Subcutaneous abdominal adipose tissue (tissue), 5 donors: ENCODE results near the gene TENT5A.
"Not testable (repeated sequence)": the region's sequence is repeated elsewhere in the genome, so short reads cannot be mapped to it uniquely, and the experiment has no call there.

Source experiments
- H3K27ac ChIP-seq: one replicate; pipeline ENCODE4 v1.7.0; 2013; ENCODE audit warnings: low read depth, mild to moderate bottlenecking, inconsistent platforms, low read length, moderate library complexity
- H3K27me3 ChIP-seq, 5 donors: one replicate each; pipeline ENCODE4 v1.7.0; 2013; ENCODE audit warnings: low read length in 5 of 5, inconsistent platforms in 1 of 5; ENCODE audit not compliant: control insufficient read depth in 5 of 5, insufficient read depth in 4 of 5
- H3K36me3 ChIP-seq, 5 donors: one replicate each; pipeline ENCODE4 v1.7.0; 2013; ENCODE audit warnings: low read length in 5 of 5; ENCODE audit not compliant: control insufficient read depth in 5 of 5, insufficient read depth in 5 of 5
- H3K4me1 ChIP-seq, 5 donors: one replicate each; pipeline ENCODE4 v1.7.0; 2013; ENCODE audit warnings: low read length in 5 of 5, mild to moderate bottlenecking in 3 of 5, moderate library complexity in 1 of 5; ENCODE audit not compliant: control insufficient read depth in 5 of 5, insufficient read depth in 5 of 5
- H3K4me3 ChIP-seq, 5 donors: one replicate each; pipeline ENCODE4 v1.7.0; 2013; ENCODE audit warnings: low read length in 5 of 5, low read depth in 1 of 5
- H3K9ac ChIP-seq, 5 donors: one replicate each; pipeline ENCODE4 v1.7.0; 2013; ENCODE audit warnings: low read length in 5 of 5, mild to moderate bottlenecking in 4 of 5, moderate library complexity in 3 of 5
- H3K9me3 ChIP-seq, 5 donors: one replicate each; pipeline ENCODE4 v1.7.0; 2013; ENCODE audit warnings: low read length in 5 of 5; ENCODE audit not compliant: control insufficient read depth in 5 of 5
- donor health status: healthy.
- donor health status: healthy.
- donor health status: healthy.
- donor health status: healthy.
- donor health status: healthy.

TENT5A gene

DNA sequence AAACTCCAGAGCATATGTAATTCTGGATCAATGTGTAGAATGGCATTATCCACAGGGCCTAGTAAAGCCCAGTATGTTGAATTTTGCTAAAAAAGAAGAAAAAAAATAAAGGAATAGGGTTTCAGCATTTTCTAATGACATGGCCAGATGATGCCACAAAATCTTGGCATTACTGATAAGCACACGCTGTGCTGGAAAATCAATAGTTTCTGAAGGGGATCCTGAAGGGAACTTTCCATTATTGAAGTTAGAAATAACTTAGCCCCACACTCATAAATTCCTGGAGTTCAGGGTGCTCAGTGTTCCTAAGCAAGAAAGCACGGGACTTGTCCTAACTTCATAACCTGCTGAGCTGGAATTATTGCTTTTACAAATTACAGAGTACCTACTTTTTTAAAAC, 10.8 kb downstream of the TENT5A start:
- peaks cover 0 to 7% (median 3%) of the 10 kb centered on the region in 5 donors for H3K36me3 ChIP-seq
- H3K27me3 ChIP-seq = no peaks in the 10 kb centered on the region
- no peak overlapping the region for H3K9ac ChIP-seq
- H3K27ac ChIP-seq = no peak overlapping the region
- H3K4me3 ChIP-seq = no peak overlapping the region
- no peaks in the 10 kb centered on the region for H3K4me1 ChIP-seq
- no peaks in the 10 kb centered on the region for H3K9me3 ChIP-seq

GRCh38 chr6:81740591-81740990, 11.9 kb downstream of the TENT5A start:
- not testable (repeated sequence) for H3K36me3 ChIP-seq, H3K27me3 ChIP-seq, H3K27ac ChIP-seq, H3K9ac ChIP-seq, H3K4me3 ChIP-seq, H3K4me1 ChIP-seq, H3K9me3 ChIP-seq

DNA sequence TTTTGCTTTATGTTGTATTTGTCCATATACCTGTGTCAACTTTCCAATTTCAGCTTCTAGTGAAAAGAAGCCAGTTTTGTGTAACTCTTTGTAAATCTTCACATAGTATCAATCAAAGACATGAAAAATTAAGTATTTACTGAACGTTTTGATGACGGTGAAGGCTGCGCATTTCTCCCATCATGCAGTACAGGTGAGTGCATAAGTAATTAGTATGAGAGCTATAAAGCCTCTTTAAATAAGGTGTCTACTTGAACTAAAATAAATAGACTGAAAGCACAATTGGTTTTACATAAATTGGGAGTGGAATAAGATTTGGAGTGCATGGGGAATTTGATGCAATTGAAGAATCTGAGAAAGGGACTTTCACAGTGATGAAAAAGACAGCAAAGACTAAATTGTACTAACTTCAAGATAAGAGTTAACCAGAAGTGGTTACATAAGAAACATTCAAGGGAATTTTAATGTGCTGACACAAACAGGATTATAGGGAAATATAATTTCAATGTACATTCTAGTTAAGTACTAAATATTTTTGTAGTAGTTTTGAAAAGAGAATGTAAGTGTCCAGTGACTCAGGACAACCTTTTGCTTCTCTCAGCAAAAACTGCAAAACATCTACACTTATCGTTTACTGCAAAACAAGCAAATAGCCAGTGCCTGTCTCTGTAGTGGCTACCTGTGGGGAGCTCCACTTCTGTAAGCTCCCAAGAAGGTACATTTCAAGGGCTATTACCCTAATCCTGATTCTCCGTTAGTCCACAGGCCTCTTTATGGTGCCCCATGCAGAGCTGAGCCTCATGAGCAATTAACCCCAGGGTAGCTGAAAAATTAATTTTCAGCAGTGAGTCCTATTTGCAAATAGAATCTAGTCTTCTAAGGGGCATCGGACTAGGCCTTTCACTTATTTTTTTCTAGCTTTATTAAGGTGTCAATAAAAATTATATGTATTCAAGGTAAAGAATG, 13.0 kb downstream of the TENT5A start:
- Histone ChIP-seq H3K9ac (no peak overlapping the region), H3K9me3 (peaks cover 0 to 6% (median 2%) of the 10 kb centered on the region in 5 donors), H3K27me3 (no peaks in the 10 kb centered on the region), H3K27ac (no peak overlapping the region), H3K36me3 (no peaks in the 10 kb centered on the region), H3K4me3 (no peak overlapping the region), H3K4me1 (no peaks in the 10 kb centered on the region)

DNA sequence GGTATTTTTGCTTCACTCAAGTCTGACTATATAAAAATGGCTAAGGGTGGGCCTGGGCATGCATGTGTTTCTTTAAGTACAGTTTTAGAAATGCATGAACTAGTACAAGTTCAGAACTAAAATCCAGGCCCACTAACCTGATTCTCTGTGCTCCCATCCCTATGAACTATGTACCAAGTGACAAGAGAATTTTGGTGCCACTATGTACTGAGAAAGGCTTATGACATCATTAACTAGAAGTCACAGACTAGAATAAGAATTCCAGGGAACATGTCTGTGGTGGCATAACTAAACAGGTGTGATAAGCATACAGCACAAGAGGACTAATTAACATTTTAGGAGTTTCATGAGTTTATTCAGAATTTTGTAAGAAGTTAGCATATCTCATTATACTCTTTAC, 16.1 kb downstream of the TENT5A start:
- H3K27ac ChIP-seq = no peak overlapping the region
- no peaks in the 10 kb centered on the region for H3K4me1 ChIP-seq
- H3K36me3 ChIP-seq = no peaks in the 10 kb centered on the region
- no peak overlapping the region for H3K9ac ChIP-seq
- H3K9me3 ChIP-seq = peaks cover 0 to 6% (median 2%) of the 10 kb centered on the region in 5 donors
- no peak overlapping the region for H3K4me3 ChIP-seq
- no peaks in the 10 kb centered on the region for H3K27me3 ChIP-seq

DNA sequence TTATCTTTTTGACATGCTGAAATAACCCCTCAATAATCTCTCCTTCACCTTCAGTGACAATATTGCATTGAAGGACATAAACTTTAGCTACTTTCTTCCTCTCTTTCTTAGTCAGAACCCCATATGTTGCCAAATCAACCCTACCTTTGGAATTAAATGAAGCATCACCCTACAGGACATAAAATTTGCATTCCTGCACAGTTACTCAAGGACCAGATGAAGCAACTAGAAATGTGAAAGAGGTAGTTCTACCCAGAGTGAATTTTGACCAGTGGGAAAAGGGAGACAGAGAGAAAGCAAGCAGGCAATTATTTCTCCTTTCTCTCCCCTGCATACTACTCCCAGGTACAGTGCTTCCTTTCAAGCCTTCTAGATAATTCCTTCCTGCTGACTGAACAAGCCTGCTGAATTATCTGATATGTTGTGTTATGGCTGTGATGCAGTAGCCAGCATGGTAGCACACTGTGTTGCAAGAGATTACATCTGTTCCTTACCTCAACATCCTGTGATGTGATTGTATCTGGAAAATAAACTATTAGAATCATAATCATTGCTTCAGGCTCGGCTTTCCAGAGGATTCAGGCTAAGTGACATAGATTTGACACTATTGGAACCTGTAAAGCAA, 16.6 kb downstream of the TENT5A start:
- Histone ChIP-seq H3K27ac (no peak overlapping the region), H3K9me3 (peaks cover 0 to 6% (median 2%) of the 10 kb centered on the region in 5 donors), H3K36me3 (no peaks in the 10 kb centered on the region), H3K4me1 (no peaks in the 10 kb centered on the region), H3K9ac (no peak overlapping the region), H3K4me3 (no peak overlapping the region), H3K27me3 (no peaks in the 10 kb centered on the region)

GRCh38 chr6:81734500-81735150, 17.9 kb downstream of the TENT5A start:
- Histone ChIP-seq H3K36me3 (no peaks in the 10 kb centered on the region), H3K4me1 (no peaks in the 10 kb centered on the region), H3K27ac (no peak overlapping the region), H3K9me3 (peaks cover 0 to 6% (median 2%) of the 10 kb centered on the region in 5 donors), H3K9ac (no peak overlapping the region), H3K4me3 (no peak overlapping the region), H3K27me3 (no peaks in the 10 kb centered on the region)

DNA sequence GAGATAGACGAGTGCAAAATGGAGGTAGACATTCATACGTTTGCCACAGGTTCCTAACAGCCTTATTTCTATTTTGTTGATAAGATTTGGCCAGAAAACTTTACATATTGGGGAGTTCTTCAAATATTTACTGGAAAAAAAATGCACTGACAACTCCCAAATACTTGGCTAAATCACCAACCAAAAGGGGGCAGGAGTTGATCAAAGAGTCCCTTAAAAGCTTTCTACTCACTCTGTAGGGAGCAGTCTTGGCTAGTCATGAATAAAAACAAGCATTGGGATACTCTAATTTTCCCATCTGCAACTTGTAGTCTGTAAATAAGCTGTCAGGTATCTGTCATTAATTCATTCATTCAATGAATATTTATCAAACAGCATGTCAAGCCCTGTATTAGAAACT, 18.4 kb downstream of the TENT5A start:
- Histone ChIP-seq H3K9ac (no peak overlapping the region), H3K36me3 (no peaks in the 10 kb centered on the region), H3K4me1 (no peaks in the 10 kb centered on the region), H3K27me3 (no peaks in the 10 kb centered on the region), H3K9me3 (peaks cover 0 to 6% (median 2%) of the 10 kb centered on the region in 5 donors), H3K27ac (no peak overlapping the region), H3K4me3 (no peak overlapping the region)

DNA sequence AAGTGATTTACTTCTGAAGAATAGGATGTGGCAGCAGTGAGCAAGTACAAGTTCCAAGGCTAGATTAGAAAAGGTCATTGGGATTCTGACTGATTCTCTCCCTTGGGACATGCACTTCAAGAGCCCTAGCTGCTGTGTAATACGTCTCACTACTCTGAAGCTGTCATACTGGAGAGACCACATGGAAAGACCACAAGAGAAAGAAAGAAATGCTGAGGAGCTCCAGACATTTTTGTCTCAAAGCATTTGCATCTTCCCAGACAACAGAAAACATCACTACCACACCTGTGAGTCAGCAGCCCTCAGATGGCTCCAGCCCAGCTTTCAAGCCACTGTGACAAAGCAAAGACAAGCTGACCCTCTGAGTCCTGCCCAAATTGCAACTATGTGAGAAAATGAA, 20.7 kb downstream of the TENT5A start:
- Histone ChIP-seq H3K27ac (no peak overlapping the region), H3K27me3 (no peaks in the 10 kb centered on the region), H3K4me3 (no peak overlapping the region), H3K4me1 (no peaks in the 10 kb centered on the region), H3K9me3 (peaks cover 0 to 6% (median 2%) of the 10 kb centered on the region in 5 donors), H3K36me3 (no peaks in the 10 kb centered on the region), H3K9ac (no peak overlapping the region)

DNA sequence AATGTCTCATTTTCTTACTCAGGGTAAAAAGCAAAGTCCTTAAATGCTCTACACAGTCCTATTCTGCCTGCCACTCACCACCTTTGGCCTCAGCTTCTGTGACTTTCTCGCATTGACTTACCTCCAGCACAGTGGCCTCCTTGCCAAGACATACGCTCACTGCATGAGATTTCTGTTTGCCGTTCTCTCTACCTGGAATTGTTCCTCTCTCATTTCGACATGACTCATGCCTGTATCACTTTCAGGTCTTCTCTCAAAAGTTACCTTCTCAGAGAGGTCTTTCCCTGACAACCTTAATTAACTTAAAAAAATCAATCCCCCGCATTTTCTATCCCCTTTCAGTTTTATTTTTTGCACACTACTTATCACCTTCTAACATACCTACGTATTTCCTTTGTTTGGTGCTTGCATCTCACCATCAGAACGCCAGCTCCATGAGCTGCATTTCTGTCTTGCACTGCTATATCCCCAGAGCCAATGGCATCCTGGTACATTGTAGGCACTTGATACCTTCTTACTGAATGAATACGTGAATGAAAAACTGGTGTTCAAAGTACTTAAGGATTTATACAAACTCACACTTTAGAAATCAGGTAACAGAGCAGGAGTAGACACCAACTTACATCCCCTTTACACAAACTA, 24.5 kb downstream of the TENT5A start:
- Histone ChIP-seq H3K36me3 (no peaks in the 10 kb centered on the region), H3K4me3 (no peak overlapping the region), H3K9ac (no peak overlapping the region), H3K27ac (no peak overlapping the region), H3K27me3 (no peaks in the 10 kb centered on the region), H3K9me3 (no peaks in the 10 kb centered on the region), H3K4me1 (no peaks in the 10 kb centered on the region)
